SU-DHL-6 (cell line): Measurements from ENCODE around the gene ABCC4.
"Not testable (repeated sequence)": the region's sequence is repeated elsewhere in the genome, so short reads cannot be mapped to it uniquely, and the experiment has no call there.

ENCODE experiments used
- H2AFZ ChIP-seq: fragments of 200-600 bp; sonication (generic); 2 replicates; pipeline ENCODE4 v1.6.1; 2014; ENCODE audit warnings: low read depth, mild to moderate bottlenecking, moderate library complexity, mixed read lengths, antibody characterized with exemption, low read length; ENCODE audit not compliant: severe bottlenecking
- H3F3A ChIP-seq: fragments of 200-600 bp; shearing (Covaris generic); 2 replicates; pipeline ENCODE4 v1.6.0; 2016; ENCODE audit warnings: antibody characterized with exemption, mild to moderate bottlenecking; ENCODE audit not compliant: insufficient read depth
- H3K27ac ChIP-seq: fragments of 200-600 bp; sonication (generic); 2 replicates; pipeline ENCODE4 v1.5.1; 2016; ENCODE audit warnings: low read depth, mild to moderate bottlenecking, low read length, moderate library complexity, mixed read lengths
- H3K27me3 ChIP-seq: fragments of 200-600 bp; sonication (generic), shearing (Covaris generic); 2 replicates; pipeline ENCODE4 v1.6.0; 2014; ENCODE audit warnings: mild to moderate bottlenecking, low read length
- H3K36me3 ChIP-seq: fragments of 200-600 bp; sonication (generic); 2 replicates; pipeline ENCODE4 v1.6.1; 2014; ENCODE audit warnings: mild to moderate bottlenecking, low read length, mixed read lengths
- H3K4me2 ChIP-seq: fragments of 300-600, 200-600 bp; shearing (Covaris generic), sonication (generic); 2 replicates; pipeline ENCODE4 v1.6.0; 2014; ENCODE audit warnings: low read length, low read depth, mild to moderate bottlenecking; ENCODE audit not compliant: poor library complexity, severe bottlenecking
- H3K4me3 ChIP-seq: fragments of 200-600 bp; sonication (generic); 2 replicates; pipeline ENCODE4 v1.5.1; 2014; ENCODE audit warnings: antibody characterized with exemption, low read length, mild to moderate bottlenecking, mixed read lengths; ENCODE audit not compliant: insufficient read depth, poor library complexity, severe bottlenecking
- H3K79me2 ChIP-seq: fragments of 200-600 bp; sonication (generic); 2 replicates; pipeline ENCODE4 v1.6.1; 2014; ENCODE audit warnings: mild to moderate bottlenecking, low read length, moderate library complexity; ENCODE audit not compliant: insufficient read depth
- H3K9ac ChIP-seq: fragments of 200-600 bp; sonication (generic); 2 replicates; pipeline ENCODE4 v1.7.0; 2014; ENCODE audit warnings: mild to moderate bottlenecking, low read length
- H3K9me2 ChIP-seq: fragments of 200-600 bp; sonication (generic); replicated peaks from 2 replicates; pipeline ENCODE4 v1.6.1; 2014; ENCODE audit warnings: low read length; ENCODE audit not compliant: insufficient read depth
- H3K9me3 ChIP-seq: fragments of 200-600 bp; sonication (generic); 2 replicates; pipeline ENCODE4 v1.6.1; 2014; ENCODE audit warnings: low read length, mixed read lengths; ENCODE audit not compliant: insufficient read depth
- H4K20me1 ChIP-seq: fragments of 200-600 bp; sonication (generic); 2 replicates; pipeline ENCODE4 v1.6.1; 2014; ENCODE audit warnings: low read depth, mild to moderate bottlenecking, antibody characterized with exemption, low read length, moderate library complexity, mixed read lengths
- CTCF ChIP-seq: fragments of 200-600 bp; sonication (generic); IDR thresholded peaks from one replicate; pipeline ENCODE4 v1.5.1; 2017; ENCODE audit warnings: antibody characterized with exemption, mild to moderate bottlenecking, low read length, moderate library complexity; ENCODE audit not compliant: insufficient read depth, poor library complexity, severe bottlenecking
- EZH2phosphoT487 ChIP-seq: fragments of 200-600 bp; sonication (generic), shearing (Covaris generic); conservative IDR thresholded peaks from 2 replicates; pipeline ENCODE4 v1.6.1; 2018; ENCODE audit warnings: mild to moderate bottlenecking, antibody characterized with exemption, low read length, moderate library complexity, mixed read lengths

Gene ABCC4

GRCh38 chr13:95204231-95204765 lies 97.0 kb downstream of the ABCC4 start:
- TF ChIP-seq EZH2phosphoT487 (no peak), CTCF (no peak)
- Histone ChIP-seq H3K9ac (no peak overlapping the region), H3K27me3 (no peaks in the 10 kb centered on the region), H3K79me2 (no peaks in the 10 kb centered on the region), H2AFZ (no peak overlapping the region), H3K4me3 (no peak overlapping the region), H4K20me1 (no peaks in the 10 kb centered on the region), H3F3A (no peaks in the 10 kb centered on the region), H3K36me3 (0 out of 2 replicates have a peak, but pooled peaks cover 3% of the 10 kb centered on the region), H3K27ac (no peak overlapping the region), H3K9me2 (no peaks in the 10 kb centered on the region), H3K4me2 (no peak overlapping the region), H3K9me3 (no peaks in the 10 kb centered on the region)

- Histone ChIP-seq H3K4me3 (no peak overlapping the region), H3K79me2 (no peaks in the 10 kb centered on the region), H3K9me2 (no peaks in the 10 kb centered on the region), H2AFZ (no peak overlapping the region), H3K36me3 (0 out of 2 replicates have a peak, but pooled peaks cover 3% of the 10 kb centered on the region), H3F3A (no peaks in the 10 kb centered on the region), H3K27ac (no peak overlapping the region), H3K27me3 (no peaks in the 10 kb centered on the region), H3K9ac (no peak overlapping the region), H4K20me1 (no peaks in the 10 kb centered on the region), H3K9me3 (no peaks in the 10 kb centered on the region), H3K4me2 (no peak overlapping the region)
- no peak for TF ChIP-seq EZH2phosphoT487
- TF ChIP-seq CTCF = no peak
Measured at GRCh38 chr13:95201814-95202651, 99.2 kb downstream of the ABCC4 start.

GRCh38 chr13:95200386-95200957 lies 100.8 kb downstream of the ABCC4 start:
- not testable (repeated sequence) for H3K4me2 ChIP-seq, H3K27ac ChIP-seq, H3K9me2 ChIP-seq, H4K20me1 ChIP-seq, H2AFZ ChIP-seq, H3F3A ChIP-seq, H3K9ac ChIP-seq, H3K4me3 ChIP-seq, H3K9me3 ChIP-seq, H3K36me3 ChIP-seq, H3K79me2 ChIP-seq, H3K27me3 ChIP-seq

GRCh38 chr13:95199896-95200295 lies 101.4 kb downstream of the ABCC4 start:
- H3K9ac ChIP-seq = no peak overlapping the region
- no peak overlapping the region for H3K4me2 ChIP-seq
- H3K27ac ChIP-seq = no peak overlapping the region
- no peak overlapping the region for H2AFZ ChIP-seq
- H3K4me3 ChIP-seq = no peak overlapping the region
- H4K20me1 ChIP-seq = no peaks in the 10 kb centered on the region
- no peaks in the 10 kb centered on the region for H3K9me2 ChIP-seq
- no peaks in the 10 kb centered on the region for H3K36me3 ChIP-seq
- H3K9me3 ChIP-seq = no peaks in the 10 kb centered on the region
- TF ChIP-seq EZH2phosphoT487 (no peak), CTCF (no peak)
- no peaks in the 10 kb centered on the region for H3K79me2 ChIP-seq
- no peaks in the 10 kb centered on the region for H3K27me3 ChIP-seq
- H3F3A ChIP-seq = no peaks in the 10 kb centered on the region

GRCh38 chr13:95198606-95199005 lies 102.6 kb downstream of the ABCC4 start:
- H3K9me3 ChIP-seq, H3K27ac ChIP-seq, H3K4me3 ChIP-seq, H3K4me2 ChIP-seq, H3K27me3 ChIP-seq, H4K20me1 ChIP-seq, H3K79me2 ChIP-seq, H2AFZ ChIP-seq, H3K9me2 ChIP-seq, H3F3A ChIP-seq, H3K36me3 ChIP-seq, H3K9ac ChIP-seq: not testable (repeated sequence)
